Osteoblast (primary cell): Measurements from ENCODE around the gene IL4R. TPM values are rescaled to one million over a fixed set of nuclear protein-coding genes. Genes with fewer than 3 reads are reported as not detected.

ENCODE experiments used
- DNase-seq: peaks from one replicate; pipeline ENCODE4 v3.0.0; 2011; ENCODE audit warnings: low spot score, mixed read lengths; ENCODE audit not compliant: insufficient read length; ENCODE audit errors: missing footprints
- H2AFZ ChIP-seq: 2 replicates; pipeline ENCODE4 v1.6.0; 2011; ENCODE audit warnings: mild to moderate bottlenecking, low read length
- H3K27ac ChIP-seq: 2 replicates; pipeline ENCODE4 v1.5.1; 2011; ENCODE audit warnings: mild to moderate bottlenecking, low read depth, low read length, moderate library complexity
- H3K27me3 ChIP-seq: 2 replicates; pipeline ENCODE4 v1.6.0; 2012; ENCODE audit warnings: mild to moderate bottlenecking, control low read depth, inconsistent platforms, low read length, moderate library complexity; ENCODE audit not compliant: insufficient read depth
- H3K36me3 ChIP-seq: 2 replicates; pipeline ENCODE4 v1.5.1; 2011; ENCODE audit warnings: mild to moderate bottlenecking, low read length, control low read depth, moderate library complexity; ENCODE audit not compliant: insufficient read depth
- H3K4me1 ChIP-seq: 2 replicates; pipeline ENCODE4 v1.5.1; 2011; ENCODE audit warnings: mild to moderate bottlenecking, low read length, control low read depth, moderate library complexity; ENCODE audit not compliant: insufficient read depth
- H3K4me2 ChIP-seq: 2 replicates; pipeline ENCODE4 v1.6.0; 2011; ENCODE audit warnings: mild to moderate bottlenecking, low read length; ENCODE audit not compliant: insufficient read depth
- H3K4me3 ChIP-seq: fragments of 200-600 bp; sonication (generic); 3 replicates; pipeline ENCODE4 v1.5.1; 2012; ENCODE audit warnings: mild to moderate bottlenecking, low read length, inconsistent platforms; ENCODE audit not compliant: insufficient read depth
- H3K79me2 ChIP-seq: 2 replicates; pipeline ENCODE4 v1.6.0; 2012; ENCODE audit warnings: mild to moderate bottlenecking, low read length, control low read depth, inconsistent platforms; ENCODE audit not compliant: insufficient read depth
- H3K9me3 ChIP-seq: 2 replicates; pipeline ENCODE4 v1.5.1; 2011; ENCODE audit warnings: low read depth, low read length, control low read depth
- H4K20me1 ChIP-seq: 2 replicates; pipeline ENCODE4 v1.6.0; 2012; ENCODE audit warnings: mild to moderate bottlenecking, low read length, control low read depth; ENCODE audit not compliant: insufficient read depth
- CTCF ChIP-seq: IDR thresholded peaks from 2 replicates; pipeline ENCODE4 v1.5.1; 2011; ENCODE audit warnings: mild to moderate bottlenecking, low read depth, low read length, moderate library complexity; ENCODE audit errors: extremely low read depth
- total RNA-seq: library from RNA; depleted of rRNA; stranded (reverse); fragments of >200 nt; gene quantifications from 2 replicates; pipeline ENCODE4 v1.2.3, GENCODE V29; 2012

Gene IL4R
- total RNA-seq, 1 donor, result 32.9 TPM

- Histone ChIP-seq H3K27me3 (no peaks in the 10 kb centered on the region), H4K20me1 (no peaks in the 10 kb centered on the region), H3K79me2 (no peaks in the 10 kb centered on the region), H2AFZ (peak overlapping the region; percentile 80), H3K4me2 (peak overlapping the region; percentile 80), H3K36me3 (no peaks in the 10 kb centered on the region), H3K9me3 (no peaks in the 10 kb centered on the region), H3K4me1 (peaks cover 27% of the 10 kb centered on the region), H3K4me3 (peak overlapping the region; percentile 50), H3K27ac (peak overlapping the region; percentile 43)
- no peak for TF ChIP-seq CTCF
- DNase-seq, result peak; percentile 87
These were observed 87.2 kb downstream of the IL4R start for GRCh38 chr16:27400751-27401620.

- H3K4me2 ChIP-seq, result peak within 1 kb of the TSS; percentile 80
- H4K20me1 ChIP-seq, result no peaks in the 10 kb centered on the region
- H3K4me3 ChIP-seq, result peak within 1 kb of the TSS; percentile 50
- H3K79me2 ChIP-seq, result no peaks in the 10 kb centered on the region
- H2AFZ ChIP-seq, result peak within 1 kb of the TSS; percentile 72
- no peaks in the 10 kb centered on the region for H3K27me3 ChIP-seq
- TF ChIP-seq CTCF, result no peak
- no peaks in the 10 kb centered on the region for H3K36me3 ChIP-seq
- DNase-seq, result peak; percentile 91
- peaks cover 29% of the 10 kb centered on the region for H3K4me1 ChIP-seq
- H3K9me3 ChIP-seq, result no peaks in the 10 kb centered on the region
- H3K27ac ChIP-seq, result peak within 1 kb of the TSS; percentile 43
These were observed 88.2 kb downstream of the IL4R start, which contains the start of gene IL21R for GRCh38 chr16:27401768-27402568. Gene IL21R, plus strand, starts transcription at chr16:27402174. Its CDS starts 27,898 bp downstream, at chr16:27430072.

GRCh38 chr16:27402569-27402963 lies 88.8 kb downstream of the IL4R start:
- no peaks in the 10 kb centered on the region for H3K79me2 ChIP-seq
- no peaks in the 10 kb centered on the region for H3K27me3 ChIP-seq
- peaks cover 29% of the 10 kb centered on the region for H3K4me1 ChIP-seq
- H3K27ac ChIP-seq, result no peak overlapping the region
- no peak for TF ChIP-seq CTCF
- peak overlapping the region; percentile 60 for H3K4me2 ChIP-seq
- peak overlapping the region; percentile 72 for H2AFZ ChIP-seq
- no peaks in the 10 kb centered on the region for H3K36me3 ChIP-seq
- no peaks in the 10 kb centered on the region for H4K20me1 ChIP-seq
- no peak for DNase-seq
- no peaks in the 10 kb centered on the region for H3K9me3 ChIP-seq
- H3K4me3 ChIP-seq, result peak overlapping the region; percentile 39
